HG03558 (cell line): Measurements from ENCODE around the gene PIMREG.

Experiments used
- ATAC-seq: cut with Tn5 transposase; IDR thresholded peaks from one replicate; pipeline ENCODE4 v1.9.1; 2021; ENCODE audit warnings: moderate number of reproducible peaks; ENCODE audit not compliant: unreplicated experiment; ENCODE audit errors: extremely low read depth

PIMREG gene

DNA sequence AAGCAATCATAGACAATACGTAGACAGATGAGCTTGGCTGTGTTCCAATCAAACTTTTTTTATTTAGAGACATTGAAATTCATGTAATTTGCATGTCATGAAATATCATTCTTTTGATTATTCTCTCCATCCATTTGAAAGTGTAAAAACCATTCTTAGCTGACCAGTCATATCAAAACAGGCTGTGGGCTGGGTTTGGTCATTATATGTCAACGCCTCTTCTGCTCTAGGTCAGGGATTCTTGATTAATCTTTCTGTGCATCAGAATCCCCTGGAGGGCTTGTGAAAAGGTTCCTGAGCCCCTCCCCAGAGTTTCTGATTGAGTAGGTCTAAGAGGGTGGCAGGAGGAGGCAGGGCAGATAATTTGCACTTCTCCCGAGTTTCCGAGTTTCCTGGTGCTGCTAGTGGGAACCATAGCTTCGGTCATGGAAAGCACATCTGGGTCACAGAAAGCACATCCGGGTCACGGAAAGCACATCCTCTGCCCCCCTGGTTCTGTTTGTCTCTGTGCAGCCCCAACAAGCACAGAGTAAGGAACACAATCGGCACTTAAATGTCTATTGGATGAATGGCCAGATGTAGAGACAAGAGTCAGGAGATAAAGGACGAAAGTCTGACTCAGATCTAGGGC lies 16.4 kb downstream of the PIMREG start:
- no peak for ATAC-seq

DNA sequence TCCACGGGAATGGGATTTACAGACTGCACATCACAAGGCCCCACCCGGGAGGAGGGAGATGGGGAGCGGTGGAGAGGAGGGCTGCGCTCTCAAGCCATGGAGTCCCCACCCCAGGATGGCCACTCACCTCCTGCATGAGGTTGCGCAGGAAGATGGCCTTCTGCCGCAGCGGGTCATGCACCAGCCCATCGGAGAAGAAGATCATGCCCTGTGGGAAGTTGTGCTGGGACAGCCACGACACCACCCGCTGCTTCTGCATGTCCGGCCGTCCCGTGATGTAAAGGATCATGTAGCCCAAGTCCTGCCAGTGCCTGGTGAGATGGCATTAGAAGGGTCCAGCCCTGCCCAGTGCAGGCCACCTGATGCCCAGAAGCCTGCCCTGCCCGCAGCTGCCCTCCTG lies 17.0 kb downstream of the PIMREG start:
- ATAC-seq = no peak

DNA sequence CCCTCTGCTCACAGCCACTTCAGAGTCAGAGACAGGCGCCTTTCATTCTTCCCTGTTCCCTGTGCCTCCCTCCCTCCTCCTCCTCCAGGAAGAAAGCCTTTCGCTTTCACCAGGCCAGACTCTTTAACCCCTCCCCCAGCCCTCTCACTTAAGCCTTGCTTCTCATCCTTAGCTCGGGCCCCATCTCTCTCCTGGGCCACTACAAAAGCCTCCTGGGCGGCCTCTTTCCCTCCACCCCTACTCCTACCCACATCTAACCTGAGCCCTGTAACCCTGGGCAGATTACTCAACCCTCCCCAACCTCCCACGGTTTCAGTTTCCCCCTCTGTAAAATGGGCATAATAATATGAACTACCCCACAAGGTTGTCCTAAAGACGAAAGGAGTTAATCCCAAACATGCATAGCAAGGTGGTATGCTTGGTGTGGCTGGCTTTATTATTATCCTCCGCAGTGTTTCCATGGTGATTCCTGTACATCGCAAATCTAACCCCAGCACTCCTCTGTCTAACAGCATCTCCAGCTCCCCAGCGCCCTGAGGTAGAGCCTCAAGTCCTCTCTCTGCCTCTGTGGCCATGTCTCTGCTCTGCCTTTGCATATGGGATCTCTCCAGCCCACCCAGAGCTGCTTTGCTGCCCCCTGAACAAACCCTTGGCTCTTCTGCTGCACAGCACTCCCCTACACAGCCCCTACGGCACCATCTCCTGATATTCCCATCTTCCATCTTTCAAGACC lies 17.7 kb downstream of the PIMREG start:
- ATAC-seq = no peak

DNA sequence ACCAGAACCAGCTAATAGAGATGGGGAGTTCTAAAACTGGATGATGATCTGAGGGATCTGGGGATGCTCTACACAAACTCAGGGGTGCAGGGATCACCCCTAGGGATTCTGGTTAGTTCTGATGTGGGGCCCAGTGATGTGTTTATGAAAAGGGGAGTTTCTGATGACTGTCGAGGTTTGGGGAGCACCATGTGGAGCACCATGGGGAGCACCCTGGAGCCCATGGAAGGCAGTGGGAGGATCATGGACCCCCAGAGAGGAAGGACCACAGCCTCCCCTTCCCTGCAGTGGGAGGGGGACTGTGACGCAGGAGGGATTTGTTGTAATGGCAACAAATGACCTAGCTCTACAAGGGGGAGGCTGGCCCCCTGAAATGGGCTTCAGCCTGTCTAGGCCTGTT lies 18.4 kb downstream of the PIMREG start:
- ATAC-seq = no peak

DNA sequence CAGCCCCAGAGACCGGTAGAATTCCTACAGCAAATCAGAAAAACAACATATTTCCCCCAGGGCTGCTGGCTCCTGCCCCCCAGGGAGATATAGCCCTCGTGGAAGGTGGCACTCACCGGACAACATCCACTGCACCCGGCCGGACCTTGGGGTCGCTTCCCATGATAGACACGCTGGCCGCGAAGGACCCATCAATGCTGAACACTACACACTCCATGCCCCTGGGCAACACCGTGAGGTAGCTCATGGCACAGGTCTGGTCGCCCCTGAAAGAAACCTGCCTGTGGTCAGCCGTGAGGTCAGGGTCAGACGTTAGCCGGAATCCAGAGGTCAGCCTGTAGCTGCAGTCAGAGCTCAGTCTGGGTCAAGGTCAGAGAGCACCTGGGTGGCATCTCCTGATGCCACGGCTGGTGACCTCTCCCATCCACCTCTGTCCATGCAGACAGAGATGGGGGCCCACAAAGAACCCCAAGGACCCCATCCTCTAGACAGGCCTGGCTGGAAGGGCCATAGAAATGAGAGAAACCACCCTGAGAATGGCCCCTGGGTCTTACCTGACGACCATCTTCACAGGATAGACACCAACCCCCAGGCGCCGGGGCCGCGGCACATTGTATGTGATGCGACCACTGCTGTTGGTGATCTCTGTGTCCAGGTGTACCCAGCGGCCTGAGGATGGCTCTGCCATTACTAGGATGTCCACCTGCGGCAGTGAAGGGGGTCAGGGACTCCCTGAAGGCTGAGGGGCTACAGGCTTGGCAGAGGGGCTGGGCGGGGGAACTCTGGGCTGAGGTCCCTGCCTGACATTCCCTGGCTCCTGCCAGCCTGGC lies 19.6 kb downstream of the PIMREG start:
- ATAC-seq = no peak

DNA sequence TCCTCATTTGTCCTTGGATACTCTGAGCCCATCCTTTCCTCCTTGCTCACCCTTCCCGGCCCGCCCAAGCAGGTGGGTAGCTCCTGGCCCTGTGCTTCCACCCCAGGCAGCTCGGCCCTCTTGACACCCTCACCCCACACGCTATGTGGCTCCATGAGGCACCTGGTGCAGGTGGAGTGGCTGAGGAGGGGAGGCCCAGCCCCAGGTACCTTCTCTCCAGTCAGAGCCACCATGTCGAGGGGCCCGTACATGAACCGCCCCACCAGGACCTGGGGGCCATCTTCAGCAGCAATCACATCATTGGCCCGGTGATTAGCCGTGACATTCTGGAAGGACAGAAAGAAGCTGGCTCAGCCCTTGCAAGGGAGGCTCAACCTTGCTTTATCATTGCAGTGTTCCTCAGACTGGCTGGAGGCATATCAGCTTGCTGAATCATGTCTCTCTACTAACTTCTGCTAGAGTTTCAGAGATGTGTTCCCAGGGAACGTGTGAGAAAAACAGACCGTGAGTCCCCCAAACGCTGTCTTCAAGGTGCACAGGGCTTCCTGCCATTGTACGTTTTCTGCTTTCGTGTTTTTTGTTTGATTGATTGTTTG lies 20.3 kb downstream of the PIMREG start:
- no peak for ATAC-seq

DNA sequence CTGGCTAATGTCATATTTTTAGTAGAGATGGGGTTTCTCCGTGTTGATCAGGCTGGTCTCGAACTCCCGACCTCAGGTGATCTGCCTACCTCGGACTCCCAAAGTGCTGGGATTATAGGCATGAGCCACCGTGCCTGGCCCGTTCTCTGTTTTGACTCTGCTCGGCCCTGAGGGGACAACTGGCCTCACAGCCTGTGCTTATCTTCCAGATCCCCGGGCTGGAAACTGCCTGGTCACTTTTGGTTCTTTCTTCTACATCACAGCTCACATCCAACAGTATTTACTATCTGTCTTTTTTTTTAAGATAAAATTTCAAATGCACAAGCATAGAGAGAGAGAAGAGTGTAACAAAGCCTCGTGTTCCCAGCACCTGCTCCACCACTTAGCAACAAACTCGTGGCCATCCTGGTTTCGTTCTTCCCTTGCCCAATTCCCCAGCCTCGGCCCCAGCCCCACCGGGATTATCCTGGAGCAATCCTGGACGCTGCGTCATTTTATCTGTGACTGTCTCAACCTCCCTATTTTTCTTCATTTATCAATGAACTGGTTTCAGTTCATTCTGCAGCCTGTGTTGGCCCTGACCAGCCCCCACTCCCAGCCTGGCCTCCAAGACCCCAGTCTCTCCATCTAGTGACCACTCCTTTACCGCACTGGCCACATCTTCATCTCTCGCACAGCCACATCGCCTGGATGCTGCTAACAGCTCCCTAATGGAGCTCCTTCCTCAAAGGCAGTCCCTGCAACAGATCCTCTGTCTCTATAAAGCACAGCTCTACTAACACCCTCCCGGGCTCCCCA lies 21.1 kb downstream of the PIMREG start:
- ATAC-seq = no peak

DNA sequence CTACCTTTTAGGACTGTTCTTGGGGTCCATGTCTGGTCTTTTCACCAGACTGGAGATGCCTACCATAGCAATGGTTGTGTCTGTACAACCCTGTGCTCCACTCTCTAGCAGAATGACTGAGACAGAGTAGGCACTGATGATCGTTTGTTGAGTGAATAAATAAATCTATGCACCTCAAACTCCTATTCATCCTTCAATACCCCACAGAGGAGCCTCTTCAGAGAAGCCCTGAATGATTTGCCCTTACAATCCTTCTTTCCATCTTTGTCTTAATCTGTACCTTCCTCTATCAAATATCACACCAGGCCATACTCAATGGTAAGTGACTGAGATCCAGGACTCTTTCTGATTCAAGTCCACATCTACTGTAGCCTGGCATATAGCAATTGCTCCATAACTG lies 23.3 kb downstream of the PIMREG start:
- no peak for ATAC-seq

DNA sequence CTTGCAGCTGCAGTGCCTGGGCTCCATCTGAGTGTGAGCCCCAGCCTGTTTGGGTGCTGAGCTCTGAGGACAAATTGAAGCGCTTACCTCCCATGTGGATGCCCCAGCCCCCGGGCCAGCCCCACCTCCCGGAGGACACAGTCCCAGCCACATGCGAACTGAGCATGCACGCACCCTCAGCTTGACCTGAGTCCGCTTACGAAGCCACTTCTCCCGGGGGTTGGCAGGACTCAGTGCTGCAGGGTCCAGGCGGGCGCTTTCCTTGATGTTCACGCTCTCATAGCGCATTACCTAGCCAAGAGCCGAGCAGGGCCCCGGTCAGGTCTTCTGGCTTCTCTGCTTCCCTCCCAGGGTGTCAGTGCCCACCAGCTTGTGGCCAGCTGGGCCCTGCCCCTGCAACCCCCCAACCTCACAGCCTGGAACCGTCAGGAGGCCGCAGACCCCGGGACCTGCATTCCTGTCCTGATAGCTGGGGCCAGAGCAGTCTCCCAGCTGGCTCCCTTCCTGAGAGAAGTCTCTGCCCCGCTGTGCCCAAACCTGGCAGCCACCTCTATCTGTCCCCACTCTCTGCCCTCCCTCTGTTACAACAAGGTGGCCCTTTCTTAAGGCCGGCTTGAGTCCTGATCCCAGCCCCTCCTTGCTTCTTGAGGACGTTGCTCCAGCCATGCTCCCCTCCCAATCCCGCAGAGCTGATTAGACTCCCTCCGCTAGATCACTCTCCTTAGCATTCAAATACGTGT lies 24.0 kb downstream of the PIMREG start:
- ATAC-seq = no peak

DNA sequence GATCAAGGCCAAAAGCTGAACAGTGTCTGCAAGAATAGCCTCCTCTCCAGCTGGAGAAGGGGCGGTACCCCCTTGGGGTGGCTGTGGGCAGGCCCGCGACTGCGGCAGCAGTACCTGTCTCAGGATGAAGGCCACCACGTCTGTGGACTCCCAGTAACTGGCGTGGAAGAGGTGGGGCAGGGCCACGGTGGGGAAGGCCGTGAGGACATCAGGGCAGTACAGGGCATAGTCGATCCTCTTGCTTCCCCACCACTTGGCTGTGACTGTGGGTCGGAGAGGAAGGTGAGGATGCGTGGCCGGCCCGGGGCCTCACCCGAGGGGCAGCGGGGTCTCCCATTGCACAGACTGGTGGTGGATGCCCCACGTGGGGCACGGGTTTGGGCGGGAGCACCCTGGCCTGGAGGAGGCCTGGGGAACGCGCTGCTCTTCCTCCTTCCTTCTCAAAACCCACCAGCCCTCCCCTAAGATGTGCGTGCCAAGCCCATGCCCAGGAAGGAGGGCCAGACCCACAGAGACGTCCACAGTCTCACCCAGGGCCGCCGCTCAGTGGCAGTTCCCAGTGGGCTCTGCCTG lies 26.0 kb downstream of the PIMREG start:
- no peak for ATAC-seq

DNA sequence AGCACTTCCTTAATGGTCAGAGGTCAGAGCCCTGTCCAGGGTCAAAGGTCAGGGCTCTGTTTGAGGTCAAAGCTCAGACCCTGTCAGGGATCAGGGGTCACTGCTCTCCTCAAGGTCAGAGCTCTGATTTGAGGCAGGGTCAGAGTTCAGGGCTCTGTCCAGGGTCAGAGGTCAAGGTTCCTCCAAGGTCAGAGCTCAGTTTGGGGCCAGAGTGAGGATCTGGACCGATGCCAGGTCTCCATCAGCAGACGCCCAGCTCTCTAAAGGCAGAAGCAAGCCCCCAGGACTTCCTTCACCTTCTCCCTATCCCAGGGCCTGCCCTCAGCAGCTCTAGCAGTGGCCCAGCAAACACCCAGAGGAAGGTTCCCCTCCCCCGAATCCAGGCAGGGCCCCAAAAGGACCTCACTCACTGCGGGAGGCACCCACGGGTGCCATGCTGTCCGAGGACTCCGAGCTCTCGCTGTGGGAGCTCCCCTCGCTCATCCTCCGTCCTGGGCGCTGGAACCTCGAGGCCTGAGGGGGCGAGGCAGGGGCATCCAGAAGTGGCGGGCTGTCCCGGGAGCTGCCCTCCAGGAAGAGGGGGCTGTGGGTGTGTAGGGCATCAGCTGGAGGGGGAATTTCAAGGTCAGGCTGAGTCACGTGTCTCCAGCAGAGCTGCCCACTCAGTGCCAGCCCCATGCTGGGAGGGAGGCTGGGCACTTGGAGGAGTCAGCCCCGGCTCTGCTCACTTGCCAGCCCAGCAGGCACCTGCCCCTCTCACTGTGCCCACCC lies 26.7 kb downstream of the PIMREG start:
- ATAC-seq = no peak

DNA sequence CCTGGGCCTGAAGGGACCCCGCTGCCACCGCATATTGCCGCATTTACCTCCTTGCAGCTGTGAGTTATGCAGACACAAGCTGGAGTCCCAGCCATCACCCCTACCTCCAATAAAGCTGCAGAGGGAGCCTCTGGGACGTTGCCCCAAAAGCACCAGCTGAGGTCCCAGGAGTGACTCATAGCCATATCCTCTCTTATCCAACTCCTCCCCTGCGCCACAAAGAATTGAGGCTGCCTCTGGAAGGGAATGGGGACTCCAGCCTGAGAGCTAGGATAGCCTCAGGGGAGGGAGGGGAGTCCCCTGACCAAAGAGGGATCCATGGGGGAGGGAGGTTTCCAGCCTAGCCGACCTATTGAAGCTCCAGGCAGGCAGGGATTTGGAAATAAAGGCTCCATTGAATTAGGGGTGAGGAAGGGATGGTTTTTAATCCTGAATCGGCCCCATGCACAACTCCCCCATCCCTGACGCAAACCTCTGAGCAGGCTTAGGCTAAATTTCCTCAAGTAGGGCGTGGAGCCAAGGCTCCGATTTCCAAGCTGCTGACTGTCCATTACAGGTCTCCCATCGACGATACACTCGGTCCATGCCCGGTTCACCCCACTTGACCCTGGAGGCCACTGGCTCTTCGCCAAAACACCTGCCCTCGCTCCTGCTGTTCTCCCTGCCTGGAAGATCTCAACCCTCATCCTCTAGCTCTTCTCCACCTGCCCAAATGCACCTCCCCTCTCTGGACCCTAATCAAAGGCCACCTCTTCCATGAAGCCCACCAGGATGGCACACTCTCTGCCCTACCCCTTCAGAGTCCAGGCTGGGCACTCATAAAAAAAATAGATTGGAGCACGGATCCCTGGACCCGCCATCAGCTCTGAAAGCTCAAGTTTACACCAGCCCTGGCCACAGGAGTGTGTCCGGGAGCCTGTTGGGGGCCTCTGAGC lies 27.5 kb downstream of the PIMREG start:
- no peak for ATAC-seq

DNA sequence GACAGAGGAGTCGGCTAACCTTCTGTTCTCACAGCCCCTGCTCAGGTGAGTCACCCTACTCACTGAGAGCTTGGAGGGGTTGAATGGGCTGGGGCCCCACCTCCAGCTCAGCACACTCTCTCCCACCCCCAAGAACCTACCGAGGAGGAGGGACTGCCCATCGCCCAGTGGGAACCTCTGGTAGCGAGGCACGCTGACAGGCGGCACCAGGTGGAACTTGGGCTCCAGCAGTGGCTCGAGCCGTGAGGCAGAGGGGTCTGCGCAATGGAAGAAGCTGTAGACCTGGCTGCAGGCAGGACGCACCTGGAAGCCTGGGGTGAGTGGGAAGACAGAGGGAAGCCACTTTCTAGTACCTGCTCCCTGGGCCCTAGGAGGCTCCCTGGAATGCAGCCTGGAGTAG lies 28.3 kb downstream of the PIMREG start:
- ATAC-seq = no peak

DNA sequence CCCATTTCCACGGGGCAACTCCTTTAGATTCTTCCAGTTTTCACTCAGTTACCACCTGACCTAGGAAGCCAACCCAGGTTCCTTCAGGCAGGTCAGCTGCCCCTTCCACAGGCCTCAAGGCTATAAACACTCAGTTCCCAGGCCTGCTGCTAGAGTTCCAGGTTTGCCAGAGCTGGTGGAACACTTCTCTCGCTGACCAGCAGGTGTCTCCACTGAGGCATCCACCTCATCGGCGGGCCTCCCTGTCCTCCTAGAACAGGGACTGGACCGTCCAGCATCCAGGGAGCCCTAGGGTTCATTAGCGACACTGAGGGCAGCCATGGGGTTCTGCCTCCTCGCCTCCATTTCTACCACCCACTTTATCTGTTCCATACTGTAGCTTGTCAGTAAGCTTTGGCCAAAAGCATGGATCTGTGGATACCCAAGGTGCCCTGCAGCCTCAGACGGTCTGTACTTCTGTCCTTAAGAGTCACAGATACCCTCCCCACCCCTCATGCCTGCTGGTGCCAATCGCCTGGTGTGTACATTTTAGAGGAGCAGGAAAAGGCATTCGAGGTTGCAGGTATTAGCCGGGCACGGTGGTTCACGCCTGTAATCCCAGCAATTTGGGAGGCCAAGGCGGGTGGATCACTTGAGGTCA lies 29.0 kb downstream of the PIMREG start:
- ATAC-seq = no peak

DNA sequence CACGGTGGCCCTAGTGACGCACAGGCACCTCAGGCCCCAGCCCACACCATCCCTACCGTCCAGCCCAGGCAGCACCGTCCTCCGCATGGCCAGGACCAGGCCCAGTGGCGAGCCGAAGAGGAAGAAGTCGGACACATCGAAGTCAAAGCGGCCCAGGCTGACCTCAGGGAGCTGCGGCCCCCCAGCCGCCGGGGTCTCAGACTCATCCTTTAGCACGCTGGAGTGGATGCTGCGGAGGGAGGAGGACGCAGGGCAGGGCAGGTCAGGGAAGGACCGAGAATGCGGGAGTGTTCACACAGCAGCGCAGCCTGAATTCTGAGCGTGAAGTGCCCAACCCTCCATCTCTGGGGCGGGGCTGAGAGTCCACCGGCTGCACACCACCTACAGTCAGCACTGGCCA lies 30.1 kb downstream of the PIMREG start:
- ATAC-seq = no peak

DNA sequence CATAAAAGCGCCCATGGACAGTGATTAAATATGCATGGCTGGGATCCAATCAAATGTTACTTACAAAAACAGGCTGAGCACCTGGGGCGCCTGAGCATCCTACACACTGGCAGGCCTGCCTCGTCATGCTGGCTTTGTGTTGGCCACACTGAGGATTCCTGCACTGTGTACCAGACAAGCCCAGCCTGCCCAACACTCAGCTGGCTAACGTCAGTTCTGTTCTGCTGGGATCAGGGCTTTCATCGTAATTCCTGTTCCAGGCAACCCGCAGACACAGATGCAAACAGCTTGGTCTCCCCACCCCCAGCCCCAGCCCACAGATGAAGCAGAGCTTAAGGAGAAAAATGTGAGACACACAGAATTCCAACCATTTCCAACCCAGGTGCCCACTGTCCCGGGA lies 30.7 kb downstream of the PIMREG start:
- ATAC-seq = no peak

DNA sequence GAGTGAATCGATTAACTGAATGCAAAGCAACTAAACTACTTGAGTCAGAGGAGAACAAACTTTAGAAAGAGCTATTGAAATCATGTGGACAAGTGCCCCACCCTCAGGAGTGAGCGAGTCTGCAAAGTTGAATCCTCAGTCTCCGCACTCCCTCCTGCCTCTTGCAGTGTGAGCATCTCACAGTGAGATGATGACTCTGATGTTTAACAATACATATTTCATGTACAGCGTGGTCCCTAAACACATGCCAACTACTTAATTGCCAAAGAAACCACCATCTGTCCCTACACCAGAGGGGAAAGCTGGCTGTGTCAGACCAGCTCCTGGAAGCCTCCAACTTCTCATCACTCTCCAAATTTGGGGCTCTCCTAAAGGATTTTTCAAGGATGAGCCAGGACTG lies 31.2 kb downstream of the PIMREG start:
- no peak for ATAC-seq
